Ishikawa (cell line): ENCODE data around the gene HAGHL.

ENCODE experiments used
- CEBPB ChIP-seq: IDR thresholded peaks from 2 replicates; pipeline ENCODE4 v1.6.1; 2012
- CREB1 ChIP-seq: IDR thresholded peaks from 2 replicates; pipeline ENCODE4 v1.6.1; 2012; ENCODE audit warnings: low read depth
- EGR1 ChIP-seq: IDR thresholded peaks from 2 replicates; pipeline ENCODE4 v1.6.1; 2012
- EP300 ChIP-seq: IDR thresholded peaks from 2 replicates; pipeline ENCODE4 v1.6.1; 2012; ENCODE audit warnings: borderline replicate concordance
- FOXM1 ChIP-seq: IDR thresholded peaks from 2 replicates; pipeline ENCODE4 v1.6.1; 2012; ENCODE audit warnings: low read depth, borderline replicate concordance
- RAD21 ChIP-seq: IDR thresholded peaks from 2 replicates; pipeline ENCODE4 v1.6.1; 2012; ENCODE audit warnings: low read depth
- YY1 ChIP-seq: IDR thresholded peaks from 2 replicates; pipeline ENCODE4 v1.6.1; 2012; ENCODE audit warnings: low read depth
- ZBTB7A ChIP-seq: IDR thresholded peaks from 2 replicates; pipeline ENCODE4 v1.6.1; 2012; ENCODE audit warnings: low read depth
- TF ChIP-seq, protein P1 (sequence below): IDR thresholded peaks from 2 replicates; pipeline ENCODE4 v1.6.1; 2012; ENCODE audit warnings: low read depth, mild to moderate bottlenecking
- TF ChIP-seq, protein P2 (sequence below): IDR thresholded peaks from 2 replicates; pipeline ENCODE4 v1.6.1; 2012

DNA sequence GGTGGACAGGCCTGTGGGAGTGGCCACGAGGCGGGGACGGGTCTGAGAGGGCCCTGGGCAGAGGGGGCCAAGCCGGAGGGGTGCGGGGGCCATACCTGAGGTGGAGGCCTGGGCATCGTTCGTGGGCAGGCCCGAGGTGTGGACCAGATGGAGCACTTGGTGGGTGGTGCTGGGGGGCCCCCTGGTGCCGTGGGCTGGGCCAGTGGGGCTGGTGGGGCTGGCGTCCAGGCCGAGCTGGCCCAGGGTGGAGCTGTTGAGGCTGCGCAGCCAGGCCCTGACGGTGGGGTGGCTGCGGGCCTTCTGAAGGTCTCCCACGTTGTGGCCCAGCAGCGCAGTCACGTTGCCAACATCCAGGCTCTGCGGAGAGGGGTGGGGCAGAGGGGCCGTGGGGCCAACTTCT lies 43.0 kb downstream of the HAGHL start:
- TF ChIP-seq FOXM1 (no peak), CREB1 (no peak), RAD21 (no peak), YY1 (no peak), EP300 (no peak), CEBPB (no peak), EGR1 (no peak), ZBTB7A (no peak)
- TF ChIP-seq, protein P1, sequence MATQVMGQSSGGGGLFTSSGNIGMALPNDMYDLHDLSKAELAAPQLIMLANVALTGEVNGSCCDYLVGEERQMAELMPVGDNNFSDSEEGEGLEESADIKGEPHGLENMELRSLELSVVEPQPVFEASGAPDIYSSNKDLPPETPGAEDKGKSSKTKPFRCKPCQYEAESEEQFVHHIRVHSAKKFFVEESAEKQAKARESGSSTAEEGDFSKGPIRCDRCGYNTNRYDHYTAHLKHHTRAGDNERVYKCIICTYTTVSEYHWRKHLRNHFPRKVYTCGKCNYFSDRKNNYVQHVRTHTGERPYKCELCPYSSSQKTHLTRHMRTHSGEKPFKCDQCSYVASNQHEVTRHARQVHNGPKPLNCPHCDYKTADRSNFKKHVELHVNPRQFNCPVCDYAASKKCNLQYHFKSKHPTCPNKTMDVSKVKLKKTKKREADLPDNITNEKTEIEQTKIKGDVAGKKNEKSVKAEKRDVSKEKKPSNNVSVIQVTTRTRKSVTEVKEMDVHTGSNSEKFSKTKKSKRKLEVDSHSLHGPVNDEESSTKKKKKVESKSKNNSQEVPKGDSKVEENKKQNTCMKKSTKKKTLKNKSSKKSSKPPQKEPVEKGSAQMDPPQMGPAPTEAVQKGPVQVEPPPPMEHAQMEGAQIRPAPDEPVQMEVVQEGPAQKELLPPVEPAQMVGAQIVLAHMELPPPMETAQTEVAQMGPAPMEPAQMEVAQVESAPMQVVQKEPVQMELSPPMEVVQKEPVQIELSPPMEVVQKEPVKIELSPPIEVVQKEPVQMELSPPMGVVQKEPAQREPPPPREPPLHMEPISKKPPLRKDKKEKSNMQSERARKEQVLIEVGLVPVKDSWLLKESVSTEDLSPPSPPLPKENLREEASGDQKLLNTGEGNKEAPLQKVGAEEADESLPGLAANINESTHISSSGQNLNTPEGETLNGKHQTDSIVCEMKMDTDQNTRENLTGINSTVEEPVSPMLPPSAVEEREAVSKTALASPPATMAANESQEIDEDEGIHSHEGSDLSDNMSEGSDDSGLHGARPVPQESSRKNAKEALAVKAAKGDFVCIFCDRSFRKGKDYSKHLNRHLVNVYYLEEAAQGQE: no peak
- TF ChIP-seq, protein P2, sequence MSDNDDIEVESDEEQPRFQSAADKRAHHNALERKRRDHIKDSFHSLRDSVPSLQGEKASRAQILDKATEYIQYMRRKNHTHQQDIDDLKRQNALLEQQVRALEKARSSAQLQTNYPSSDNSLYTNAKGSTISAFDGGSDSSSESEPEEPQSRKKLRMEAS: no peak
